22Rv1 (cell line): ENCODE results near the gene ISOC2.

Source experiments
- H3K27ac ChIP-seq: fragments of 450-650 bp; 2 replicates; pipeline ENCODE4 v1.5.1; 2017
- CTCF ChIP-seq: fragments of 450-650 bp; IDR thresholded peaks from 2 replicates; pipeline ENCODE4 v1.5.1; 2017; ENCODE audit warnings: mild to moderate bottlenecking
- ZFX ChIP-seq: fragments of 450-650 bp; IDR thresholded peaks from 2 replicates; pipeline ENCODE4 v1.6.1; 2017; ENCODE audit warnings: antibody characterized with exemption, borderline replicate concordance

Gene ISOC2

GRCh38 chr19:55479451-55480230 is 18.2 kb upstream of the ISOC2 start:
- TF ChIP-seq CTCF (no peak), ZFX (no peak)
- H3K27ac ChIP-seq, result peak overlapping the region; percentile 29

GRCh38 chr19:55479045-55479444 is 17.6 kb upstream of the ISOC2 start:
- no peak for TF ChIP-seq ZFX
- no peak for TF ChIP-seq CTCF
- H3K27ac ChIP-seq, result peak overlapping the region; percentile 29

- TF ChIP-seq ZFX, result no peak
- TF ChIP-seq CTCF, result no peak
- no peak overlapping the region for H3K27ac ChIP-seq
Measured at GRCh38 chr19:55478364-55478763, 16.9 kb upstream of the ISOC2 start.

GRCh38 chr19:55477905-55478304 is 16.5 kb upstream of the ISOC2 start:
- H3K27ac ChIP-seq, result no peak overlapping the region; the same call in 1 of the 2 replicates
- TF ChIP-seq CTCF (no peak), ZFX (no peak)

GRCh38 chr19:55476100-55476775 is 14.8 kb upstream of the ISOC2 start, which contains the start of gene ZNF628:
TSS of gene ZNF628 (plus strand) at chr19:55476617. CDS start at chr19:55479911, 3,294 bp downstream.
- TF ChIP-seq CTCF, result no peak
- no peak for TF ChIP-seq ZFX
- H3K27ac ChIP-seq, result peak within 1 kb of the TSS; percentile 87

GRCh38 chr19:55474269-55475265 is 13.1 kb upstream of the ISOC2 start:
- TF ChIP-seq ZFX, result no peak
- no peak for TF ChIP-seq CTCF
- peak overlapping the region; percentile 87 for H3K27ac ChIP-seq
